GM10248 (cell line): Measurements from ENCODE around the gene PDXP.
A peak's percentile ranks its signal among the peaks of the same experiment; 100 is the strongest.

Source experiments
- CTCF ChIA-PET: fragments of 300-600 bp; sonication (Branson Sonifier 250); formaldehyde crosslinking; extraction: SDS; loops from one replicate; lab custom pipeline; 2021; ENCODE audit warnings: antibody characterized with exemption; lab: Yijun Ruan, JAX
- POLR2A ChIA-PET: fragments of 350-650 bp; sonication (Branson Sonifier 250); formaldehyde crosslinking; extraction: SDS; loops from one replicate; lab custom pipeline; 2020; ENCODE audit warnings: antibody characterized with exemption; lab: Yijun Ruan, JAX
- DNase-seq: peaks from one replicate; pipeline ENCODE4 v3.0.0; 2012; ENCODE audit errors: extremely low spot score
- CTCF ChIP-seq: IDR thresholded peaks from 2 replicates; pipeline ENCODE4 v1.5.1; 2012; ENCODE audit warnings: mild to moderate bottlenecking, low read depth; ENCODE audit errors: extremely low read depth, missing control alignments, control extremely low read depth

PDXP gene

GRCh38 chr22:37632174-37633088, 26.1 kb upstream of the PDXP start:
- CTCF ChIA-PET, result interaction anchor here (0.7 to 14.7 kb wide), 11 partner anchors 9 to 321 kb away, joined by 3 to 248 read pairs (median 5); partner anchors contain the start of genes C22orf23, GGA1, LGALS1 and NOL12
- POLR2A ChIA-PET, result interaction anchor here (0.5 to 2.2 kb wide), 6 partner anchors 7 to 46 kb away, joined by 3 to 8 read pairs (median 6); partner anchors contain the start of genes GGA1 and PDXP
- TF ChIP-seq CTCF, result no peak
- peak; percentile 72 for DNase-seq

GRCh38 chr22:37633089-37633624, 25.4 kb upstream of the PDXP start:
- CTCF ChIA-PET, result interaction anchor here (0.7 to 14.7 kb wide), 12 partner anchors 10 to 301 kb away, joined by 3 to 248 read pairs (median 10); partner anchors contain the start of genes GGA1, LGALS1, NOL12 and PDXP
- TF ChIP-seq CTCF, result no peak
- DNase-seq, result peak; percentile 92
- POLR2A ChIA-PET, result interaction anchor here (0.5 to 2.2 kb wide), 5 partner anchors 8 to 45 kb away, joined by 4 to 8 read pairs (median 6); partner anchors contain the start of genes GGA1 and PDXP

- CTCF ChIA-PET, result interaction anchor here (0.8 to 14.7 kb wide), 11 partner anchors 10 to 112 kb away, joined by 3 to 248 read pairs (median 14); partner anchors contain the start of genes GGA1, LGALS1, NOL12 and PDXP
- DNase-seq, result peak; percentile 92
- POLR2A ChIA-PET, result interaction anchor here (0.6 to 2.2 kb wide), 5 partner anchors 9 to 297 kb away, joined by 3 to 8 read pairs (median 6); partner anchors contain the start of genes GGA1 and LGALS1
- peak; percentile 44 for TF ChIP-seq CTCF
Measured at GRCh38 chr22:37633625-37634416, 24.7 kb upstream of the PDXP start.

- no peak for DNase-seq
- no peak for TF ChIP-seq CTCF
- ChIA-PET CTCF (interaction anchor here (0.8 to 14.7 kb wide), 9 partner anchors 10 to 113 kb away, joined by 3 to 248 read pairs (median 18); partner anchors contain the start of genes GGA1, LGALS1, PDXP and SH3BP1), POLR2A (interaction anchor here (1.0 to 2.0 kb wide), 2 partner anchors 9 to 41 kb away, joined by 4 to 6 read pairs; partner anchors contain the start of gene LGALS1)
Measured at GRCh38 chr22:37634417-37634924, 24.1 kb upstream of the PDXP start.

- CTCF ChIA-PET, result interaction anchor here (1.6 to 14.7 kb wide), 7 partner anchors 9 to 50 kb away, joined by 6 to 248 read pairs (median 78); partner anchors contain the start of genes GGA1, LGALS1, PDXP and SH3BP1
- POLR2A ChIA-PET, result no interaction called here
- DNase-seq, result no peak
- TF ChIP-seq CTCF, result no peak
Measured at GRCh38 chr22:37635157-37635556, 23.4 kb upstream of the PDXP start.
